Measurements from ENCODE around the gene CLK2. TPM values are rescaled to one million over a fixed set of nuclear protein-coding genes. Genes with fewer than 3 reads are reported as not detected.
"Not testable (repeated sequence)": the region's sequence is repeated elsewhere in the genome, so short reads cannot be mapped to it uniquely, and the experiment has no call there.

Gene CLK2
- total and polyA plus RNA-seq, 4 donors: 9.3 to 88.6 (median 51.3) TPM

DNA sequence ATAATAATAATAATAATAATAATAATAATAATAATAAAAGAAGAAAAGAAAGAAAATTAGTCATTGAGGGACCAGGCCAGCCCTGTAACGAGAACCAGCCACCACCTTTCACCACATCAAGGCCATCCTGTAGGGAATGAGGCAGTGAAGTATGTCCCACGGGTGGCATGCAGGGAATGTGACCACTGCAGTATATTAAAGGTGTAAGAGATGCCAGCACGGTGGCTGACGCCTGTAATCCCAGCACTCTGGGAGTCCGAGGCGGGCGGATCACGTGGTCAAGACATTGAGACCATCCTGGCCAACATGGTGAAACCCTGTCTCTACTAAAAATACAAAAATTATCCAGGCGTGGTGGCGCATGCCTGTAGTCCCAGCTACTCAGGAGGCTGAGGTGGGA, 17.7 kb upstream of the CLK2 start:
- ATAC-seq (ENCODE audit: low FRiP score); H3K27me3 ChIP-seq (ENCODE audit: control insufficient read depth in 1 of 2, insufficient read depth in 2 of 2, low read length in 1 of 2); DNase-seq; H3K9me3 ChIP-seq (ENCODE audit: control insufficient read depth, low read length); H3K27ac ChIP-seq (ENCODE audit: low read depth in 1 of 2, low read length in 2 of 2); intact Hi-C loops (cut with DNase I); H3K36me3 ChIP-seq (ENCODE audit: control insufficient read depth in 1 of 2, insufficient read depth in 2 of 2, low read length in 1 of 2); H3K4me3 ChIP-seq (ENCODE audit: low read length in 2 of 2); H3K4me1 ChIP-seq (ENCODE audit: control insufficient read depth in 1 of 2, insufficient read depth in 2 of 2, low read length in 2 of 2): not testable (repeated sequence)
- 80 to 82% methylated on average over 10 of the region's 10 CpGs for WGBS, 2 donors

DNA sequence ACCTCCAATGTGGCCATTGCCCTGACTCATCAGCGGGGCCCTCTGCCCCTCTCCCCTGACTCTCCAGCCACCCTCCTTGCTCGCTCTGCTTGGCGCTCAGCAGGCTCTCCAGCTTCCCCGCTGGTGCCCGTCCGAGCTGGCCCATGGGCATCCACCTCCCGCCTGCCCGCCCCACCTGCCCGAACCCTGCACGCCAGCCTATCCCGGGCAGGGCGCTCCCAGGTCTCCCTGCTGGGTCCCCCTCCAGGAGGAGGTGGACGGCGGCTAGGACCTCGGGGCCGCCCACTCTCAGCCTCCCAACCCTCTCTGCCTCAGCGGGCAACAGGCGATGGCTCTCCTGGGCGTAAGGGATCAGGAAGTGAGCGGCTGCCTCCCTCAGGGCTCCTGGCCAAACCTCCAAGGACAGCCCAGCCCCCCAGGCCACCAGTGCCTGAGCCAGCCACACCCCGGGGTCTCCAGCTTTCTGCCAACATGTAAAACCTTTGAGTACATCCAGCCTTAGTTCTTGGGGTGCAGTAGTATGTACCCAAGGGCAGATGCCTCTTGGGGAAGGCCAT, 14.8 kb upstream of the CLK2 start:
- WGBS, 2 donors: 91% methylated on average over 20 to 21 of the region's 21 CpGs
- Histone ChIP-seq H3K36me3 (ENCODE audit: control insufficient read depth in 1 of 2, insufficient read depth in 2 of 2, low read length in 1 of 2) (no peaks in the 10 kb centered on the region), H3K27me3 (ENCODE audit: control insufficient read depth in 1 of 2, insufficient read depth in 2 of 2, low read length in 1 of 2) (no peaks in the 10 kb centered on the region), H3K9me3 (ENCODE audit: control insufficient read depth, low read length) (no peaks in the 10 kb centered on the region), H3K4me3 (ENCODE audit: low read length in 2 of 2) (no peak overlapping the region), H3K27ac (ENCODE audit: low read depth in 1 of 2, low read length in 2 of 2) (no peak overlapping the region), H3K4me1 (ENCODE audit: control insufficient read depth in 1 of 2, insufficient read depth in 2 of 2, low read length in 2 of 2) (no peaks in the 10 kb centered on the region)
- intact Hi-C loops (cut with DNase I): no loop called here
- ATAC-seq (ENCODE audit: low FRiP score) (no peak), DNase-seq (no peak)

DNA sequence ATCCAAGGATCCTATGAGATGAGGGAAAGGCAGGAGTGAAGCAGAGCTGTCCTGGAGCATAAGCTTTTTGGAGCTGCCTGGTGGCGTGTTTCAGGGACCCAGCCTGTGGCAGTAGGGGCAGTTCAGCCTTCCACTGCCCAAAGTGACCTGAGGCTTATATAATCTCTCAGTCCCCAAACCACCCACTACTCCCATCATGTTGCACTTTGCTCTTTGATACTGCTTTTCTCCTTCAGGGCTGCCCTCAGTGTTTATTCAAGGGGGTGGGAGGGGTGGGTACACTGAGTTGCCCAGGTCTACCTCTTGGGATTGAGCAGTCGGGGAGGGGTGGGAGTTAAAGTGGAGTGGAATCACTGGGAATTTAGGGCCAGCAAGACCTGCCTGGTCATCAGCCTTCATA, 13.2 kb upstream of the CLK2 start:
- Histone ChIP-seq H3K36me3 (ENCODE audit: control insufficient read depth in 1 of 2, insufficient read depth in 2 of 2, low read length in 1 of 2) (no peaks in the 10 kb centered on the region), H3K27me3 (ENCODE audit: control insufficient read depth in 1 of 2, insufficient read depth in 2 of 2, low read length in 1 of 2) (no peaks in the 10 kb centered on the region), H3K4me3 (ENCODE audit: low read length in 2 of 2) (no peak overlapping the region), H3K4me1 (ENCODE audit: control insufficient read depth in 1 of 2, insufficient read depth in 2 of 2, low read length in 2 of 2) (no peaks in the 10 kb centered on the region), H3K27ac (ENCODE audit: low read depth in 1 of 2, low read length in 2 of 2) (no peak overlapping the region), H3K9me3 (ENCODE audit: control insufficient read depth, low read length) (no peaks in the 10 kb centered on the region)
- DNase-seq: no peak
- ATAC-seq (ENCODE audit: low FRiP score): no peak
- 92 to 100% methylated on average over 2 of the region's 2 CpGs for WGBS, 2 donors
- intact Hi-C loops (cut with DNase I): no loop called here

DNA sequence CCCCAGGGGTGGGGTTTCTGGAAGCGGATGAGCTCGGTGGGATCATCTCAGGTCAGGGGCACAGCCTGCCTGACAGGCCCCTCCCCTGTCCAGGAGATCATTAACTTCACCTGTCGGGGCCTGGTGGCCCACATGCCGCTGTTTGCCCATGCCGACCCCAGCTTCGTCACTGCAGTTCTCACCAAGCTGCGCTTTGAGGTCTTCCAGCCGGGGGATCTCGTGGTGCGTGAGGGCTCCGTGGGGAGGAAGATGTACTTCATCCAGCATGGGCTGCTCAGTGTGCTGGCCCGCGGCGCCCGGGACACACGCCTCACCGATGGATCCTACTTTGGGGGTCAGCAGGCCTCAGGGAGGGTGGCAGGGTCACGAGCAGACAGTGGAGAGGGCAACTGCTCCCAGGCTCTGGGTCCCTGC, 12.3 kb upstream of the CLK2 start:
- H3K4me3 ChIP-seq (ENCODE audit: low read length in 2 of 2): no peak overlapping the region
- intact Hi-C loops (cut with DNase I): no loop called here
- no peak overlapping the region for H3K27ac ChIP-seq (ENCODE audit: low read depth in 1 of 2, low read length in 2 of 2)
- no peak for ATAC-seq (ENCODE audit: low FRiP score)
- 94% methylated on average over 18 of the region's 18 CpGs for WGBS, 2 donors
- no peaks in the 10 kb centered on the region for H3K4me1 ChIP-seq (ENCODE audit: control insufficient read depth in 1 of 2, insufficient read depth in 2 of 2, low read length in 2 of 2)
- H3K9me3 ChIP-seq (ENCODE audit: control insufficient read depth, low read length): no peaks in the 10 kb centered on the region
- DNase-seq: no peak
- H3K27me3 ChIP-seq (ENCODE audit: control insufficient read depth in 1 of 2, insufficient read depth in 2 of 2, low read length in 1 of 2): no peaks in the 10 kb centered on the region
- H3K36me3 ChIP-seq (ENCODE audit: control insufficient read depth in 1 of 2, insufficient read depth in 2 of 2, low read length in 1 of 2): no peaks in the 10 kb centered on the region

DNA sequence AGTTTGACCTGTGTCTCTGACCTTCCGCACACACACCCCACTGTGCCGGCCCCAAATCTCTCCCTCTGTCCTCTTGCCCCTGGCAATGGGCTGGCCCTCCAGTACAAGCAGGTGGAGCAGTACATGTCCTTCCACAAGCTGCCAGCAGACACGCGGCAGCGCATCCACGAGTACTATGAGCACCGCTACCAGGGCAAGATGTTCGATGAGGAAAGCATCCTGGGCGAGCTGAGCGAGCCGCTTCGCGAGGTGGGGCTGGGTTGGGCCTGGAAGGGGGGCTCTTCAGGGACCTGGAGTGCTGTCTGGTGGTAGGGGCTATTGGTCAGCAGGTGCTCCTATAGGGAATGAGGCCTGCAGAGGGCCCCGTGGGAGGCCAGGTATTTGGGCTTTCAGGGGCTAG, 11.8 kb upstream of the CLK2 start:
- WGBS, 2 donors: 90 to 94% methylated on average over 14 of the region's 14 CpGs
- Histone ChIP-seq H3K36me3 (ENCODE audit: control insufficient read depth in 1 of 2, insufficient read depth in 2 of 2, low read length in 1 of 2) (no peaks in the 10 kb centered on the region), H3K27me3 (ENCODE audit: control insufficient read depth in 1 of 2, insufficient read depth in 2 of 2, low read length in 1 of 2) (no peaks in the 10 kb centered on the region), H3K4me3 (ENCODE audit: low read length in 2 of 2) (no peak overlapping the region), H3K9me3 (ENCODE audit: control insufficient read depth, low read length) (no peaks in the 10 kb centered on the region), H3K27ac (ENCODE audit: low read depth in 1 of 2, low read length in 2 of 2) (no peak overlapping the region), H3K4me1 (ENCODE audit: control insufficient read depth in 1 of 2, insufficient read depth in 2 of 2, low read length in 2 of 2) (no peaks in the 10 kb centered on the region)
- ATAC-seq (ENCODE audit: low FRiP score) (no peak), DNase-seq (no peak)
- intact Hi-C loops (cut with DNase I): no loop called here

DNA sequence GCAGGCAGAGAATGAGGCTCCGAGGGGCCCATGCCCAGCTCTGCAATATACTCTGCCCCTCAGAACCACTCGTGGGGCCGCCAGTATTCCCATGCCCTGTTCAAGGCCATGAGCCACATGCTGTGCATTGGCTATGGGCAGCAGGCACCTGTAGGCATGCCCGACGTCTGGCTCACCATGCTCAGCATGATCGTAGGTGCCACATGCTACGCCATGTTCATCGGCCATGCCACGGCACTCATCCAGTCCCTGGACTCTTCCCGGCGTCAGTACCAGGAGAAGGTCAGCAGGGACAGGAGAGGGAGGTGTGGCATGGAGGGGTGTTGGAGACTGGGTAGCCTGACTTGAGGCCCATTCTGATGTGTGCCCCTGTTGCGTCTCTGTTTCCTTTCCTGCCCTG, 11.2 kb upstream of the CLK2 start:
- 92 to 94% methylated on average over 12 of the region's 12 CpGs for WGBS, 2 donors
- DNase-seq: no peak
- intact Hi-C loops (cut with DNase I): no loop called here
- no peaks in the 10 kb centered on the region for H3K9me3 ChIP-seq (ENCODE audit: control insufficient read depth, low read length)
- no peaks in the 10 kb centered on the region for H3K36me3 ChIP-seq (ENCODE audit: control insufficient read depth in 1 of 2, insufficient read depth in 2 of 2, low read length in 1 of 2)
- H3K27ac ChIP-seq (ENCODE audit: low read depth in 1 of 2, low read length in 2 of 2): no peak overlapping the region
- H3K4me3 ChIP-seq (ENCODE audit: low read length in 2 of 2): no peak overlapping the region
- no peak for ATAC-seq (ENCODE audit: low FRiP score)
- H3K4me1 ChIP-seq (ENCODE audit: control insufficient read depth in 1 of 2, insufficient read depth in 2 of 2, low read length in 2 of 2): no peaks in the 10 kb centered on the region
- H3K27me3 ChIP-seq (ENCODE audit: control insufficient read depth in 1 of 2, insufficient read depth in 2 of 2, low read length in 1 of 2): no peaks in the 10 kb centered on the region

DNA sequence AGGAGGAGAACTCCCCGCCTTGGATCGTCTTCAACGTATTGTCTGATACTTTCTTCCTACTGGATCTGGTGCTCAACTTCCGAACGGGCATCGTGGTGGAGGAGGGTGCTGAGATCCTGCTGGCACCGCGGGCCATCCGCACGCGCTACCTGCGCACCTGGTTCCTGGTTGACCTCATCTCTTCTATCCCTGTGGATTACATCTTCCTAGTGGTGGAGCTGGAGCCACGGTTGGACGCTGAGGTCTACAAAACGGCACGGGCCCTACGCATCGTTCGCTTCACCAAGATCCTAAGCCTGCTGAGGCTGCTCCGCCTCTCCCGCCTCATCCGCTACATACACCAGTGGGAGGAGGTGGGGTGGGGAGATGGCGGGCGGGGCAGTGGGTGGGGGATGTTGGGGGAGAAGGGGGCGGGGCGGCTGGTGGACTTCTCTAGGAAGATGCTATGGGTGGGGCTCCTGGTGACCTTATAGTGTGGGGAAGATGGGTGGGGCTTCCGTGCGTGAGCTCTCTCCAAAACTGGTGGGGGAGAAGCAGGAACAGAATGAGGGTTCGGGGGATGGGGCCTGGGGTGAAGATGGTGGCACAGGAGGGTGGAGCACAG, 9.3 kb upstream of the CLK2 start:
- Histone ChIP-seq H3K4me3 (ENCODE audit: low read length in 2 of 2) (no peak overlapping the region), H3K9me3 (ENCODE audit: control insufficient read depth, low read length) (no peaks in the 10 kb centered on the region), H3K27ac (ENCODE audit: low read depth in 1 of 2, low read length in 2 of 2) (no peak overlapping the region), H3K27me3 (ENCODE audit: control insufficient read depth in 1 of 2, insufficient read depth in 2 of 2, low read length in 1 of 2) (no peaks in the 10 kb centered on the region), H3K36me3 (ENCODE audit: control insufficient read depth in 1 of 2, insufficient read depth in 2 of 2, low read length in 1 of 2) (no peaks in the 10 kb centered on the region), H3K4me1 (ENCODE audit: control insufficient read depth in 1 of 2, insufficient read depth in 2 of 2, low read length in 2 of 2) (no peaks in the 10 kb centered on the region)
- DNase-seq (no peak), ATAC-seq (ENCODE audit: low FRiP score) (no peak)
- WGBS, 2 donors: 95 to 96% methylated on average over 29 of the region's 29 CpGs
- intact Hi-C loops (cut with DNase I): no loop called here

DNA sequence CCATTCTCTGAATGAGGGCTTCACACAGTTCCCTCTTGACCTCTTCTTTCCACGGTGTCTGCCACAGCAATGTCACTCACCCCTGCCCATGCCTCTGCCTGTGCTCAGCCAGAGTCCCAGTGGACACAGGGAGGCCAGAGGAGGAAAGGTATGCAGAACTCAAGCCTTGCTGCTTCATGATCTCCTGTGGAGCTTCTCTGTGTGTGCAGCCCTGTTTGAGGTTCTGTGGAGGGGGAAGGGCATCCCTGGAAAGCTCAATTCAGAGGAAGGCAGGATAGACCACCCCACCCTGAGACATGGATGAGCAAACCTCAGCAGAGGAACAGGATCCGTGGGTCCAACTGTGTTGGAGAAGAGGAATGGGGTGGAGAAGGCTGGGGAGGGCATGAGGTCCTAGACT, 6.0 kb upstream of the CLK2 start:
- intact Hi-C loops (cut with DNase I): loop anchor here in 1 of 2 donors (2.0 kb wide), 1 partner anchor 44 kb away; no protein-coding TSS in a partner anchor

DNA sequence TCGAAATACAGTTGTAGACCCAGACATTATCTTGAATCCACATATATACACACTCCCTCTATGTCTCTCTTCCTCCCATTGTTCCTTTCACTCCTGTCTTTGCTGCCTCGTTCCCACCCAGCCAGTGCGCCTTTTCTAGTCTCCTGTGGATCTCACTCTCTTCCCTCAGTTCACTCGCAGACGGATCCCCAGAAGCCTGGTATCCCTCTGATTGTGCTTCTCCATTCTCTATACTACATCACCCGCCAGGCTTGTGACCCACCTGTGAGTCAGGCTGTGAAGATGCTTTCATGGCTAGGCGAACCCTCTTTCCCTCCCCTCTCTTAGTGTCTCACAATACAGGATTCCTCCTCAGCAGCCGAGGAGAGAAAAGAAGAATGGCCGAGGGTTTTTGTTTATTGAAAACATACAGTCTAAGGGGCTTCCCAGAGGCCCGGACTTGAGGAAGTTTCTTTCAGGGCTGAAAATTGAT, 5.4 kb upstream of the CLK2 start:
- whole genome bisulfite sequencing, 2 donors: 55 to 63% methylated on average over 10 of the region's 10 CpGs
- Histone ChIP-seq H3K27me3 (ENCODE audit: control insufficient read depth in 1 of 2, insufficient read depth in 2 of 2, low read length in 1 of 2) (no peaks in the 10 kb centered on the region), H3K27ac (ENCODE audit: low read depth in 1 of 2, low read length in 2 of 2) (no peak overlapping the region), H3K4me3 (ENCODE audit: low read length in 2 of 2) (no peak overlapping the region), H3K36me3 (ENCODE audit: control insufficient read depth in 1 of 2, insufficient read depth in 2 of 2, low read length in 1 of 2) (no peaks in the 10 kb centered on the region), H3K4me1 (ENCODE audit: control insufficient read depth in 1 of 2, insufficient read depth in 2 of 2, low read length in 2 of 2) (no peaks in the 10 kb centered on the region), H3K9me3 (ENCODE audit: control insufficient read depth, low read length) (no peaks in the 10 kb centered on the region)
- intact Hi-C loops (cut with DNase I): loop anchor here in 1 of 2 donors (2.0 kb wide), 1 partner anchor 44 kb away; no protein-coding TSS in a partner anchor
- DNase-seq: no peak
- ATAC-seq (ENCODE audit: low FRiP score): no peak

More for the DNA sequence above, 6.0 kb upstream of the CLK2 start:
- no peak for ATAC-seq (ENCODE audit: low FRiP score)
- Histone ChIP-seq H3K27me3 (ENCODE audit: control insufficient read depth in 1 of 2, insufficient read depth in 2 of 2, low read length in 1 of 2) (no peaks in the 10 kb centered on the region), H3K36me3 (ENCODE audit: control insufficient read depth in 1 of 2, insufficient read depth in 2 of 2, low read length in 1 of 2) (no peaks in the 10 kb centered on the region), H3K27ac (ENCODE audit: low read depth in 1 of 2, low read length in 2 of 2) (no peak overlapping the region), H3K4me3 (ENCODE audit: low read length in 2 of 2) (no peak overlapping the region), H3K4me1 (ENCODE audit: control insufficient read depth in 1 of 2, insufficient read depth in 2 of 2, low read length in 2 of 2) (no peaks in the 10 kb centered on the region), H3K9me3 (ENCODE audit: control insufficient read depth, low read length) (no peaks in the 10 kb centered on the region)
- no peak for DNase-seq
- 66 to 79% methylated on average over 2 of the region's 2 CpGs for WGBS, 2 donors

Measured in aorta (tissue), 5 donors.